ENCODE results near the gene FREM1.
"Not testable (repeated sequence)": the region's sequence is repeated elsewhere in the genome, so short reads cannot be mapped to it uniquely, and the experiment has no call there.

Gene FREM1

DNA sequence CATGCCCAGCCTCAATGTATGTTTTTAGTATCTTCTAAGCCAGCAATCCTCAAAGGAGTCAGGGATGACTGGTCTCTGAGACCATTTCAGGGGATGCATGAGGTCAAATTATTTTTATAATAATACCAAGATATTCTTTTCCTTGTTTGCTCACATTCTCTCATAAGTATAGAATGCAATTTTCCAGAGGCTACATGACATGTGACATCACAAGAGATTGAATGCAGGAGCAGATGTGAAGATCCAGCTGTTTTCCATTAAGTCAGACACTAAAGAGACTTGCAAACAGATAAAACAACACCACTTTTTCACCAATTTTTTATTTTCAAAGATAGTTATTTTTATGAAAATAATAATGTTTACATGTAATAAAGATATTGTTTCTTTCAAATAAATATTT, 22.0 kb upstream of the FREM1 start:
- no peaks in the 10 kb centered on the region for H3K4me1 ChIP-seq (ENCODE audit: control insufficient read depth, insufficient read depth, low read length)

DNA sequence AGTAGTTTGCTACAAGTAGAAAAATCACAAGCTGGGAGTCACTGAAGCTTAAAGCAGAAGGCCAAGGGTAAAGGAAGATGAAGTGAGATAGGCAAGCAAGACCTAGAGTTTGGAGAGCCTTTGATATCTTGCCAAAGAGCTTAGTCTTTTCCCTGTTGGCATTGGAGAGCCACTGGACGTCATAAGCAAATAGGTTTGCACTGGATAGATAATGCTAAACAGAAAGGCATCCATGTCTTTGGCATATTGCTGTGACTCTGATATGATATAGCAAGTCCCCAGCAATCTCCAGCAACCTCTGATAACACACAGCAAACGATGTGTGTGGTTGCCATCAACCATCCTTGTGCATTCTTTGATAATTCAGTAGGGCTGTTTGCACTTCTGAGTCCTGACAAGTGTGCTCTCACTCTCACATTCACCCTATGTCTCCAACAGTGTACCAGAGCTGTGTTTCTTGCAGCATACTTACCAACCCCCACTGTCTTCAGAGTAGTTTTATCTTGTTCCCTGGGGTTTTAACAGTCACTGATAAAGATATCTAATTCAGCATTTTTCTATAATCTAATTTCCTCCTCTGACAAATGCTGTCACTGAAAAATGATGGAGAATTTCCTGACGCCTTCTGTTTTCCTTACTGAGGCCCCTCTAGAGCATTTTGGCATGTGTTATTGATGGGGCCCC, 16.9 kb upstream of the FREM1 start:
- H3K27me3 ChIP-seq (ENCODE audit: control insufficient read depth, insufficient read depth, low read length): no peaks in the 10 kb centered on the region
- H3K4me3 ChIP-seq (ENCODE audit: low read length): no peak overlapping the region
- H3K9me3 ChIP-seq (ENCODE audit: control insufficient read depth, low read length): no peaks in the 10 kb centered on the region
- H3K9ac ChIP-seq (ENCODE audit: low read length): no peak overlapping the region
- H3K36me3 ChIP-seq (ENCODE audit: control insufficient read depth, insufficient read depth, low read length): no peaks in the 10 kb centered on the region
- no peaks in the 10 kb centered on the region for H3K4me1 ChIP-seq (ENCODE audit: control insufficient read depth, insufficient read depth, low read length)

More for the DNA sequence above, 22.0 kb upstream of the FREM1 start:
- Histone ChIP-seq H3K9me3 (ENCODE audit: control insufficient read depth, low read length) (no peaks in the 10 kb centered on the region), H3K9ac (ENCODE audit: low read length) (no peak overlapping the region), H3K27me3 (ENCODE audit: control insufficient read depth, insufficient read depth, low read length) (no peaks in the 10 kb centered on the region), H3K4me3 (ENCODE audit: low read length) (no peak overlapping the region), H3K36me3 (ENCODE audit: control insufficient read depth, insufficient read depth, low read length) (no peaks in the 10 kb centered on the region)

DNA sequence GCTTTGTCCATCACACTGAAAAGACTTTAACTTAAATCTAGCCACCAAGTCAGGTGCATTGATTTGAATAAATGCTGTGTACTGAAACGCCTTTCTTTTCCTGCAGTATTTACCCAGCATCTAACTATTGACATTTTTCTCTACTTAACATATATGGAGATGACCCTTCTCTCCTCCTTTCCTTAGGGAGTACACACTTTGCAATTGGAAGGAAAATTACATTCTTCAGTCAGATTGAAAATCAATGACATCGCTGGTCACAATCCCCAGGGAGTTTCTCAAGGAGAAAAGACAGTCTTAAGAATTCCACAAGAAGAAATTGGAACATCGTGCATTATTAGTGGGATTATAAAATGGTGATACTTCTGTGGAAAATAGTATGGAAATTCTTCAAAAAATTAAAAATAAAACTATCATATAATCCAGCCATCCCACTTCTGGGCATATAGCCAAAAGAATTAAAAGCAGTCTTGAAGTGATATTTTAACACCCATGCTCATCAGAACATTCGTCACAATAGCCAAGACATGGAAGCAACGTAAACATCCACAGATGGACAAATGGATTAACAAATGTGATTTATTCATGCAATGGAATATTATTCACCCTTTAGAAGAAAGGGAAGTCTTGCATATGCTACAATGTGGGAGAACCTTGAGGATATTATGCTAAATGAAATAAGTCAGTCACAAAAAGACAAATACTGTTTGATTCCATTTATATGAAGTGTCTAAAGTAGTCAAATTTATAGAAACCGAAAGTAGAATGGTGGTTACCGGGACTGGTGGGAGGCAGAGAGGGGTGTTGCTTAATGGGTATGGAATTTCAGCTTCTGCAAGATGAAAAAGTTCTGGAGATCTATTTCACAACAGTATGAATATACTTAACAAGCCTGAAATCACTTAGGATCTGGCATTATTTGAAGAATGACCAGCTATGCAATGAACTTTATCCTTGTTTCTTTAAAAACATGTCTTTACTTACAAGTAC, 14.3 kb upstream of the FREM1 start:
- H3K36me3 ChIP-seq (ENCODE audit: control insufficient read depth, insufficient read depth, low read length): no peaks in the 10 kb centered on the region
- no peak overlapping the region for H3K9ac ChIP-seq (ENCODE audit: low read length)
- no peaks in the 10 kb centered on the region for H3K9me3 ChIP-seq (ENCODE audit: control insufficient read depth, low read length)
- H3K27me3 ChIP-seq (ENCODE audit: control insufficient read depth, insufficient read depth, low read length): no peaks in the 10 kb centered on the region
- H3K4me1 ChIP-seq (ENCODE audit: control insufficient read depth, insufficient read depth, low read length): no peaks in the 10 kb centered on the region
- no peak overlapping the region for H3K4me3 ChIP-seq (ENCODE audit: low read length)

DNA sequence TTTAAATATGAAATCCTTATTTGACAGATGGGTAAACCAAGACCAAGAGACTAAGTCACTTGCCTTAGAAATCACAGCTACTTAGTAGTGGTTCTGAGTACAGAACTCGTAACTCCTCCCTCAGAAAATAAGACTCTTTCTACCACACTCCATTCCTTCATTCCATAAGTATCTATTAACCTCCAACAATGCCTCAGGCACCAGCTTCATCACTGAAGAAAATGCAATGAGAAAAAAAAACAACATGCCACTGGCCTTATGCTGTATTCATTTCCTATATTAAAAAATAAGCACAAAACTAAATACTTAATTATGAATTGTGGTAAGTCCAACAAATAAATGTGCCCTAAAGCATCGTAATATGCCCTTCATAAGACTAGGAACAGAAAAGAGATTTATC, 13.5 kb upstream of the FREM1 start:
- no peaks in the 10 kb centered on the region for H3K4me1 ChIP-seq (ENCODE audit: control insufficient read depth, insufficient read depth, low read length)
- H3K36me3 ChIP-seq (ENCODE audit: control insufficient read depth, insufficient read depth, low read length): no peaks in the 10 kb centered on the region
- H3K4me3 ChIP-seq (ENCODE audit: low read length): no peak overlapping the region
- no peak overlapping the region for H3K9ac ChIP-seq (ENCODE audit: low read length)
- H3K27me3 ChIP-seq (ENCODE audit: control insufficient read depth, insufficient read depth, low read length): no peaks in the 10 kb centered on the region
- no peaks in the 10 kb centered on the region for H3K9me3 ChIP-seq (ENCODE audit: control insufficient read depth, low read length)

DNA sequence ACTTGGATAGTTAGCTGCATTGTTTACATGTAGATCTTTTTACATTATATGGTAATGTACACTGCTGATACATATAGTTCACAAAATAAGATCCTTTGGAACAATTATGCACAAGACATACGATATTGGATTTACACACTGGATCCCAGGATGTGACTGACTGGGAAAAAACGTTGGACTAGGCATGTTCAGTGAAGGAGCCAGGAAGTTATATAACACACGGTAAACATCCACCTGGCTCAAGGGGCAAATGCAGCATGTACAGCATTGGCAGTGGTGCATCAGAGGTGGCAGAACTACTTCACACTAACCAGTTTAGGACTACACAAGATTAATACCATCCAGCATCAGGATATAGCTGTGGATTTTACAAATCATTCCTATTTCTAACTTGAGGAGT, 10.6 kb upstream of the FREM1 start:
- not testable (repeated sequence) for H3K36me3 ChIP-seq (ENCODE audit: control insufficient read depth, insufficient read depth, low read length); H3K27me3 ChIP-seq (ENCODE audit: control insufficient read depth, insufficient read depth, low read length); H3K4me3 ChIP-seq (ENCODE audit: low read length); H3K4me1 ChIP-seq (ENCODE audit: control insufficient read depth, insufficient read depth, low read length); H3K9me3 ChIP-seq (ENCODE audit: control insufficient read depth, low read length); H3K9ac ChIP-seq (ENCODE audit: low read length)

DNA sequence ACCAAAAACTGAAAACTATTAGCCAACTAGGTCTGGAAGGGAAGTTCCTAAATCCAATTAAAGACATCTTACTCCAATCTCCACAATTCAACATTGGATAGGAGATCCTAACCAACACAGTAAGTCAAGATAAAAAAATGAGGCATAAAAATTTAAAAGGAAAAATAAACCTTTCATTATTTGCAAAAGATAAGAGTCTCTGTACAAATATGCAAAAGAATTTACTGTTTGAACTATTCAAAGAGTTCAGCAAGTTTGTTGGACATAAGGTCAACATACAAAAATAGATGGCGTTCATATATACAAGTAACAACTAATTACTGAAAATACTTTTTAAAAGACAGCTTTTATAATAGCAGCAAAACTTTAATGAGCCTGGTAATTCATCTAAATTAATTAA, 3.1 kb upstream of the FREM1 start:
- Histone ChIP-seq H3K27me3 (ENCODE audit: control insufficient read depth, insufficient read depth, low read length) (peaks cover 4% of the 10 kb centered on the region), H3K4me3 (ENCODE audit: low read length) (no peak overlapping the region), H3K4me1 (ENCODE audit: control insufficient read depth, insufficient read depth, low read length) (no peaks in the 10 kb centered on the region), H3K9me3 (ENCODE audit: control insufficient read depth, low read length) (no peaks in the 10 kb centered on the region), H3K36me3 (ENCODE audit: control insufficient read depth, insufficient read depth, low read length) (no peaks in the 10 kb centered on the region), H3K9ac (ENCODE audit: low read length) (no peak overlapping the region)

DNA sequence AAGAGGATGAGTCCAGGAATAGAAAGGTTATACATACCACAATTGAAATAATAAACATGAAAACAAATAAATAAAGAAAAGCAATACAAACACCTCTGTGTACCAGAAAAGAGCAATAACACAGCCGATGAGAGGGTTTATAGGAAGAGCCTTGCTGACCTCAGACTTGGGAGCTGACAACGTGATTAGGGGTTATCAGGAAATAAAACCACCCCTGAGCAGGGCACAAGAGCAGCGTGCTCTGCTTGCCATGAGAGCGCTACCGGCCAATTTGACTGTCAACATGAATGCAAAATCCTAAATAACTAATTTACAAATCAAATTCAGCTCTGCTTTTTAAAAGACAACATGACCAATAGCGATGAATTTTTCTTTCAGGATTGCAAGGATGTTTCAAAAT, 2.6 kb upstream of the FREM1 start:
- Histone ChIP-seq H3K36me3 (ENCODE audit: control insufficient read depth, insufficient read depth, low read length) (no peaks in the 10 kb centered on the region), H3K9me3 (ENCODE audit: control insufficient read depth, low read length) (no peaks in the 10 kb centered on the region), H3K4me1 (ENCODE audit: control insufficient read depth, insufficient read depth, low read length) (no peaks in the 10 kb centered on the region), H3K9ac (ENCODE audit: low read length) (no peak overlapping the region), H3K4me3 (ENCODE audit: low read length) (no peak overlapping the region), H3K27me3 (ENCODE audit: control insufficient read depth, insufficient read depth, low read length) (peaks cover 4% of the 10 kb centered on the region)

DNA sequence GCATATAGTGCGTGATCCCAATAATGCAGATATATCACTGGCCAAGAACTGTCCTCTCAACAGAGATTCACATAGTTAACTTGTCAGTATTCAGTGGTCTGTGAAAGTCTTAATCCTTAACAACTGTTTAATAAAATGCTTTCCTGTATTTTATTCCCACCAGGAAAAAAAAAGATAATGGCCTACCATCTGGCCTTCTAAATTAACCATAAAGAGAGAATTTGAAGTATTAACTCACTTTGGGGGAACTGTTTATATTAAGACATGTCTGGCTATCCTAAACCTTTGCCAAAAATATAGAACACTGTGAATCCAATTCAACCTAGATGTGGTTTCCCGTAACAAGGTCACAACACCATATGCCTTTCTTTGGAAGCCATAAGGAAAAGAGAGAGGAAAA, 818 bp upstream of the FREM1 start:
- Histone ChIP-seq H3K9me3 (ENCODE audit: control insufficient read depth, low read length) (no peaks in the 10 kb centered on the region), H3K36me3 (ENCODE audit: control insufficient read depth, insufficient read depth, low read length) (no peaks in the 10 kb centered on the region), H3K9ac (ENCODE audit: low read length) (no peak overlapping the region), H3K4me3 (ENCODE audit: low read length) (no peak overlapping the region), H3K4me1 (ENCODE audit: control insufficient read depth, insufficient read depth, low read length) (no peaks in the 10 kb centered on the region), H3K27me3 (ENCODE audit: control insufficient read depth, insufficient read depth, low read length) (peaks cover 4% of the 10 kb centered on the region)

DNA sequence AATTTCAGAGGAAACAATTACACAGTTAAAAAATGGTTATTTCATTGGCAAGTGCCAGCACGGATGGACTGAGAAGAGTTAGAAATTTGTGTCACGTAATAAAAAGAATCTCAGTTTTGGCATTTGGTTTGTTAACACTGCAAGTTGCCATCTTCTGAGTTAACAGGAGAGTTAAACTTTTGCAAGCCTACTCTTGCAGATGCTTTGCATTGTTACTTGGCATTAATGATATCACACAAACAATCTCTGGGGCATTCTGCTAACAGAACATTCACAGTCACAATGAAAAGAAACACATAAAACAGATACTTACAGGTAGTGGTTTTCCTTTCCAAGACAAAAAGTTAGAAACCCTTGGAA, 647 bp downstream of the FREM1 start:
- Histone ChIP-seq H3K9ac (ENCODE audit: low read length) (no peak overlapping the region), H3K27me3 (ENCODE audit: control insufficient read depth, insufficient read depth, low read length) (peaks cover 4% of the 10 kb centered on the region), H3K4me3 (ENCODE audit: low read length) (no peak overlapping the region), H3K36me3 (ENCODE audit: control insufficient read depth, insufficient read depth, low read length) (no peaks in the 10 kb centered on the region), H3K4me1 (ENCODE audit: control insufficient read depth, insufficient read depth, low read length) (no peaks in the 10 kb centered on the region), H3K9me3 (ENCODE audit: control insufficient read depth, low read length) (no peaks in the 10 kb centered on the region)

DNA sequence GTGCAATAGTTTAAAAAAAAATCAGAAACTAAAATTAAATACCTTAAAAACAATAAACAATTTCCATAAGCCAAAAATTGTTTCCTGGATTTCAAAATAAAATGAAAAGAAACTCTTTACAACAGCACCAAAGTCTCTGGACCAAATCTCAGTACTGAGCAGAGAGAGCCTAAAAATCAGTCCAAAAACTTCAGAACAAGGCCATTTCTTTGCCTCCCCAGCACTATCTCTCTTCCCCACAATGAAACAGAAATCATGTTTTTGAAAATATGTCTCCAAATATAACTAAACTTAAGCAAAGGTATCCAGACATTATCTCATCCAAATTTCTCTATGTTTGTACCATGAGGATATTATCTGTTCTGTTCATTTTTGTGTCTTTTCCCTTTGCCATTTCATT, 1.0 kb downstream of the FREM1 start:
- Histone ChIP-seq H3K9ac (ENCODE audit: low read length) (no peak overlapping the region), H3K27me3 (ENCODE audit: control insufficient read depth, insufficient read depth, low read length) (peaks cover 4% of the 10 kb centered on the region), H3K36me3 (ENCODE audit: control insufficient read depth, insufficient read depth, low read length) (no peaks in the 10 kb centered on the region), H3K4me1 (ENCODE audit: control insufficient read depth, insufficient read depth, low read length) (no peaks in the 10 kb centered on the region), H3K9me3 (ENCODE audit: control insufficient read depth, low read length) (no peaks in the 10 kb centered on the region), H3K4me3 (ENCODE audit: low read length) (no peak overlapping the region)

DNA sequence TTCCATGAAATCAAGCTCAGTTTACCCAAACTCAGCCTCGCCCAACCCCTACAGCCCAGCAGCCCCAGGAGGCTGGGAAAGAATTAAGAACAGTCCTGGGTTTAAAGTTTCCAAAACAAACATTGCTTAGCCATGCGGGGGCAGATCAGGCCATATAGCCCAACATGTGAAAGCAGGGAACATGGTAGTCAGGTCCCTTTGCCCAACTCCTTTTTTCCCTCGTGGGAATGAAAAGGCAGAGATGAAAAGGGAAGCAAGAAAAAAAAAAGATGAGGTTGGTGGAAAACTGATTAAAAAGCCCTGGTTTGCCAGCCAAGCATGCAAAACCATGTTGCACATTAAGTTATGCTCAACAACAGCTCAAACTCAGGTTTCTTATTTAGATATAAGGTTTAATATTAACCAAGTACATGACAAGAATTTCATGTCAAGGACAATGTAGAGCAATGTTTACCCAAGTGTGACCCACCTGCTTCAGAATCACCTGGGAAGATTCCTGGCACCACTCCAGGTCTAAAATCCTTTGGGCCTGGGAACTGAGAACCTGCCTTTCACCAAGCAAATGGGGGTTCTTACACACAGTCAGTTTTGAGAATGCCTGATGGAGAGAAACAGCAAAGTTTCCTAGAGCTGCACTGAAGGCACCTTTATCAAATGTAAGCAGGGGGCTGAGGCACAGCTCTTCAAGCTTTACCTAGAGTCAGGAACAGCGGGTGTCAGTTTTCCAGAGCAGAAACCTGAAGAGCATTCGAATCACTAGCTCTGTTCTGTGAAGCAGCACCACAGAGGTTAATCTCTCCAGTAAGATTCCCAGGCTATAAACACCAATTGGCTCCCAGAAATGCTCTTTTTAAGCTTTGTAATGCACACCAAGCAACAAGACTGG, 1.7 kb downstream of the FREM1 start:
- Histone ChIP-seq H3K4me1 (ENCODE audit: control insufficient read depth, insufficient read depth, low read length) (no peaks in the 10 kb centered on the region), H3K36me3 (ENCODE audit: control insufficient read depth, insufficient read depth, low read length) (no peaks in the 10 kb centered on the region), H3K4me3 (ENCODE audit: low read length) (no peak overlapping the region), H3K9ac (ENCODE audit: low read length) (no peak overlapping the region), H3K9me3 (ENCODE audit: control insufficient read depth, low read length) (no peaks in the 10 kb centered on the region), H3K27me3 (ENCODE audit: control insufficient read depth, insufficient read depth, low read length) (peaks cover 4% of the 10 kb centered on the region)

DNA sequence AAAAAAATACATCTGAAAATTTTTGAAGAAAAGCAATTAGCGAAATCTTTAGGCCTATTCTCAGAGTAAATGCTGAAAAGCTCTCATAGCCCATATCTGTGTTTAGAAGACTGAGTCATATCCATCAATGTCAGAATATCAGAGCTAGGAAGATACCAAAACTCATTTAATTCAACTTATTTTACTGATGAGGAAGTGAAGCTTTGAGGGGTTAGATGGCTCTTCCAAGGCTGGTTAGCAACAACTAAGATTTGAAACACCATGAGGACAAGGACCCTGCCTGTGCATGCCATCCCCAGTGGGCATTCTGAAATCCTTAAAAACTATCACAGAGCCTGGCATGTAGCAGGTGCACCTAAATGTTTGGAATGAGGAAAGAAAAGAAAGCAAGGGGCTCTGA, 2.5 kb downstream of the FREM1 start:
- no peaks in the 10 kb centered on the region for H3K9me3 ChIP-seq (ENCODE audit: control insufficient read depth, low read length)
- no peaks in the 10 kb centered on the region for H3K4me1 ChIP-seq (ENCODE audit: control insufficient read depth, insufficient read depth, low read length)
- no peaks in the 10 kb centered on the region for H3K36me3 ChIP-seq (ENCODE audit: control insufficient read depth, insufficient read depth, low read length)
- no peak overlapping the region for H3K9ac ChIP-seq (ENCODE audit: low read length)
- peaks cover 4% of the 10 kb centered on the region for H3K27me3 ChIP-seq (ENCODE audit: control insufficient read depth, insufficient read depth, low read length)
- H3K4me3 ChIP-seq (ENCODE audit: low read length): no peak overlapping the region
